NK-92 treated with Interleukin-12 subunit alpha and Interleukin-12 subunit beta, amount 100 ng/mL, for 24 hours (cell line): ENCODE results near the gene RBBP8NL.

ENCODE experiments used
- DNase-seq: peaks from one replicate; lab custom pipeline; 2025; lab: John Stamatoyannopoulos, UW

Gene RBBP8NL

GRCh38 chr20:62363920-62364851 lies 63.2 kb downstream of the RBBP8NL start:
- no peak for DNase-seq

- no peak for DNase-seq
These were observed 64.1 kb downstream of the RBBP8NL start for GRCh38 chr20:62362991-62363919.

- no peak for DNase-seq
These were observed 64.8 kb downstream of the RBBP8NL start for GRCh38 chr20:62362590-62362940.

GRCh38 chr20:62361799-62362589 lies 65.3 kb downstream of the RBBP8NL start:
- DNase-seq, result no peak

- no peak for DNase-seq
These were observed 66.2 kb downstream of the RBBP8NL start for GRCh38 chr20:62360854-62361798.
